Erythroblast (primary cell): ENCODE measurements around the gene LTBP1.

Source experiments
- GATA1 ChIP-seq: IDR thresholded peaks from 2 replicates; pipeline ENCODE4 v1.6.1; 2011; ENCODE audit warnings: low read depth, mild to moderate bottlenecking, control low read depth, low read length, moderate library complexity
- POLR2A ChIP-seq: IDR thresholded peaks from 2 replicates; pipeline ENCODE4 v1.6.1; 2011; ENCODE audit warnings: mild to moderate bottlenecking, low read length

DNA sequence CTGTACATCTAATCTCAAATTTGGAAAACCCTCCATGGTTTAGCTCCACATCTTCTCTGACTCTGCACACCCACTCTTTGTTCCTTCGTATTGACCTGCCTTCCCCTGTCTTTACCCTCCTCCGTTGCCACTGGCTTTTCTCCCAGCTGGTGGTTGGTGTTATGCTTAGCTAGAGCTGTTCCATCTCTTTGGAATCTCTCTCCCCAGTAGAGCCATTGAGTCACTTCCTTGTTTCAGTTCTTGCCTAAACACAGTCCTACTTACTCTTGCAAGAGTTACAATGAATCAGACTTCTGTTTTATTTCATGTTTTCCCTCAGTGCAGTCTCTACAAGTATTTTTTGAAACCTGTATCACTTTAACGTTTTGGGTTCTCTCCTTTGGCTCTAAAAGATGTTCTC is 263.9 kb downstream of the LTBP1 start:
- no peak for TF ChIP-seq POLR2A
- TF ChIP-seq GATA1, result no peak
